Amniotic stem cell (primary cell): Measurements from ENCODE around the gene MTNR1A.
"Not testable (repeated sequence)": the region's sequence is repeated elsewhere in the genome, so short reads cannot be mapped to it uniquely, and the experiment has no call there.

ENCODE experiments used
- DNase-seq: peaks from one replicate; lab custom pipeline; 2025; lab: John Stamatoyannopoulos, UW

The MTNR1A gene

DNA sequence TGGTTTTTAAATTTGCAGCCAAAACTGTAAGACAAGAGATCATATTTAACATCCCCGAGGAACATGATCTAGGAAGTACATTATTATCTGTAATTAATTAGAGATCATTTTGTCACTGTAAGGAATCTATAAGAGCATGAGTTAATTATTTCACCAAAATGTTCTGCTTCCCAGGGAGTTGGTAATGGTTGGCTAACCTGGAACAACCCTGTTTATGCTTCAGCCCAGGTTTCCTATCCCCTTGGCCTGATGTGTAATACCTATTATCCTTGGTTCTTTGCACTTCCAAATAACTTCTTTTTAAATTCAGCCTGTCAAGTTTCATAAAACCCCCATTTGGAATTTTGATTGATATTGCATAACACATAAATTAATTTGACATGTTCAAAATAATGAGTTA lies 6.4 kb upstream of the MTNR1A start:
- no peak for DNase-seq

DNA sequence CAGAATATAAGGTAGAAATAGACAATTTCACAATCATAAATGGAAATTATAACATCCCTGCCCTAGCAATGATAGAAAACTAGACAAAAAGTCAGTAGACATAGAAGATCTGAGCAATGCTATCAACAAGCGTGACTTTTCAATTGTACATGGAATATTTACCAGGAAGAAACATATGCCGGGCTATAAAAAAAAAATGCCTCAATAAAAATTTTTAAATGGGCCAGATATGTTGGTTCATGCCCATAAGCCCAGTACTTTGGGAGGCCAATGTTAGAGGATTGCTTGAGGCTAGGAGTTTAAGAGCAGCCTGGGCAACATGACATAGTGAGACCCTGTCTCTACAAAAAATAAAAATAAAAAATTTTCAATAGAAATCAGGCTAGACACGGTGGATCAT lies 5.3 kb upstream of the MTNR1A start:
- no peak for DNase-seq

DNA sequence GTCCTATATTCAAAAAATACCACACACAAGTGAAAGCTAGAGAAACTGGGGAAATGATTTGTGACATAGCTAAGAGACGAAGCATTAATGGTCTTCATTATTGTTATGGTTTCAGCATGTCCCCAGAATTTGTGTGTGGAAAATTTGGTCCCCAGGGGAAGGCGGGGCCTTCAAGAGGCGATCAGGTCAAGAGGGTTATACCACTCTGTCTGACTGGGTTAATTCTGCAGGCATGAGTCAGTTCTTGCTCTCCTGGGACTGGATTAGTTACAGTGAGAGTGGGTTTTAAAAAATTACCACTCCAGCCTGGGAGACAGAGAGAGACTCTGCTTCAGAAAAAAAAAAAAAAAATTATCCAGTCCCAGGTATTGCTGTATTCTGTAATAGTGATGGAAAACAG lies 2.1 kb upstream of the MTNR1A start:
- DNase-seq: no peak

DNA sequence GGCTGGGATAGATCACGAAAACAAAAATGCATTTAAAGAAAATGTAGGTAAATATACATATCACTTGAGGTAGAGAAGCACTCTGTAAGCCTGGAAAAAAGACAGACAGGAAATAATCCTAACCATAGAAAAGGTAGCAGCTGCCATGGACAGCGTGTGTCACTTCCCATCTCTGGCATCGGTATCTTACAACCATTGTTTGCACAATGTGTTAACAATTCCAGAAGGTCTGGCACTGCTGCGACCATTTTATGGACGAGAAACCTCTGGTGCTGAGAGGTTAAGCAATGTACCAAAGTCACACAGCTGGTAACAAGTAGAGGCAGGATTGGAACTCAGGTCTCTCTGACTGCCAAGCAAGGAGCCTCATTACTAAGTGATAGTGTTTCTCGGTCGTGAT lies 1.7 kb upstream of the MTNR1A start:
- no peak for DNase-seq

DNA sequence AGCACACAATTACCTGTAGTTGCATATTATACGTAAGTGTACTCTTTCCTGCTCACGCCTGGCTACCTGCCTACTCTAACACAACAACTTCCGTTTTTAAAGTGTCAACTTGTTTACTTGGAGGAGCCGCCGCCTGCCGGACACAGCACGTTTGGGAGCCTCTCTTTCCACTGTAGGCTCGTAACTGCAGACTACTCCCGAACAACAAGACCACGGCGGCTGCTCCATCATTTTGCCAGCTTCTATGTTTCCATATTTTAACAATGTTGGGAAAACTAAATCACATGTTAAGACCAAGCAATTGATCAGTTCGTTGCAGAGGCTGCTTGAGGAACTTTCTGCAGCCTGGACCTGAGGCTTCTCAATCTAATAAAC lies 841 bp downstream of the MTNR1A start:
- DNase-seq: no peak

DNA sequence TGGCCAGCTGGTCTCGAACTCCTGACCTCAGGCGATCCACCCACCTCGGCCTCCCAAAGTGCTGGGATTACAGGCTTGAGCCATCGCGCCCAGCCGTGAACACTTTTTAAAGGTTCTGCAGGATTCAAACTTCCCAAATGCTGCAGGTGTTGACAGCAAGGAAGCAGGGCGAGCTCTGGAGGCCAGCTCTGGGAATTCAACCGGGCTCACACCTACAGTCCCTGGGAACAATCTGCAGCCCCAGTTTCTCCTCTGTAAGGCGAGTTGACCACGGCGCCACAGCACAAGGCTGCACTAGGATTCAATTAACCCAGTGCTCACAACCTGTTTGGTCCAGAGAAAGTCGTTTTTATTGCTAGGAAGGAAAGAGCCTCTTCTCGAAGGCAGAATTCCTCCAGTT lies 1.6 kb downstream of the MTNR1A start:
- no peak for DNase-seq

DNA sequence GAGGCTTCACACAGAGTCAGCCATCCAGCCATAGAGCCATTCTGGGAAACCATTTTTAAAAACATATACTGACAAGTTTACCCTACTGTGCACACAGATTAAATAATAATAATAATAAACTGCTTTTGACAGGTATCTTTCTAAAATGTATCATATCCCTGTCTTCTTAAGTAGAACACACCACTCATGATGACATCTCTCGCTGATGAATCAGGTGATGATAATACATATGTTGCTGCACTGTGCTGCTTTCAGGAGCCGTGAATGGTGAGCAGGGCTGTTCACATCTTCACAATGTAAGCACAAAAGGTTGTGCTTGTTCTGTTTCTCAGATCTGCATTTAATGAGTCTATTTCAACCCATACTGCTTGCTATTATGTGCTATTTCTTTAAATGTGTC lies 3.5 kb downstream of the MTNR1A start:
- no peak for DNase-seq

DNA sequence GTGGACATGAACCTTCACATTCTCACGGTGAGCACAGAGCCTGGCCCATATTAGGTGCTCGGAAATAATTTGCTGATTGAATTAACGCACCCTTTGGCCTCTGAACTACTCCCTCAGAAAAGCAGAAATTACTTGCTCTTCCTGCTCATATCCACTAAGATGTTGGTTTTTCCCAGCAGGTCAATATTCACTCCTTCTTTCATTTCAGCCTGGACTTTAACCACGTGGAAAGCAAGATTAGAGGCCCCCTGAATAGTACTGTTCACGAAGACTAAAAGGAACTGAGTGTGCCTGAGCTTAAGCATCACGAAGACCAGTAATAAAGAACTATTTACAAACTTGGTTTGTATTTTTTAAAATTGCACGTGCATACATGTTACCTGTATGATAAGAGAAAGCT lies 9.9 kb downstream of the MTNR1A start:
- DNase-seq: no peak

DNA sequence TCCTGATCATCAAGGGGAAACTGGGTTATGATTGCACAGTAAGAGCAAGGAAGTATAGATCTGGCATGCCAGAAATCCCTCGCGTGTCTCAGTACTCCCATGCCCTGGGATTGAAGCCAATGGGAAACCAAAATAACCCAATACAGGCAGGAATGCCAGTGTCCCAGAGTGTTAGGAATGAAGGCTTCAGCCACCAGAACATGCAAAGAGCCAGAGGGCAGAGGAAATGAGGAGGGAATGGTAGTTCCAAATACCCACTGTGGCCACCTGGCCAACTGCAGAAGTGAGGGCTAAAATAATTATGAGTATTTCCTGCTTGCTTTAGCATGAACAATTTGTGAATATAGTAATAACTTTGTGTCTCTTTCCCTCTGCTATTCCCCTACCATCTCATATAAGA lies 12.2 kb downstream of the MTNR1A start:
- no peak for DNase-seq

DNA sequence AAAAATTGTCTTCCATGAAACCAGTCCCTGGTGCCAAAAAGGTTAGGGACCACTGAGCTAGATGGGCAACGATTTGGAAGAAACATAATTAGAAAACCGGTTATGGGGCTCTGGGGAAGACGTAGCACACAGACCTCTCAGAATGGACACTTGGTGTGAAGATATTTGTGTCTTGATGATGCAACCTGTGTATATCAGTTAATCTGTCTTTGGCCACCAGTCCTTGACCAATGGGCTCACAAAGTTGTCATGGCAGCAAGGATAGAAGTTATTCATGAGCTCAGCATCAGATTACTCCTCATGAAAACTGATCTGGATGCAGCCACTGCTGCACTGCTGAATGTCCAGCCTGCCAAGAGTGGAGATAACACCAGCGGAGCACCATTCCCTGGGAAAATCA lies 13.6 kb downstream of the MTNR1A start:
- no peak for DNase-seq

DNA sequence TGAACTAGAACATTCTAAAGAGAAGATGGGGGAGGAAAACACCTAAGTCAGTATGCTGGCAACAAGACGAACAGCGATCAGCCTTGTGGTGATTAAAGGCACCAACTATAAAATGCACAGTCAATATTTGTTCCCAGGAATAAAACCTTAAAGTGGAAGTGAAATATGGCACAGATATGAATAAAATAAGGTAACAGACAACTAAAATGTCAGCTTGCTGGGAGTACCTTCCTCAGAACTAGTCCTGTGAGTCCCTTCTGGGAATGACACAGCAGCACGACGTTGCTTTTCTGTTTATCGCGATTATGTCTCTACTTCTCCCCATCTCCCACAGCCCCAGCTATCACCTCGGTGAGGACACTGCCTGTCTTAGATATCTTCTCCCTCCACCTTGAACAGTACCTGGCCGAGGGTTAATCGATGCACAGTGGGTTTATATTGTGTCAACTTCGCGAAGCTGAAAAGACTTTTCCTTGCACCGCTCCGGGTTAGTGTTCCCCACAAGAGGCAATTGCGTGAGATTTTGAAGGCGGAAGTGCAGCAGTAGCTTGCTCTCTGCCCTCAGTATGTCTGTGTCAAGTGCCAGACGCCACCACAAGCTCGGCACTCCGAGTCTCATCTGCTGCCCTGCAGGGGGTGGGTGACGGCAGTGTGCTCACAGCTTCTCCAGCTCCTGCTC lies 17.4 kb downstream of the MTNR1A start:
- DNase-seq: no peak

DNA sequence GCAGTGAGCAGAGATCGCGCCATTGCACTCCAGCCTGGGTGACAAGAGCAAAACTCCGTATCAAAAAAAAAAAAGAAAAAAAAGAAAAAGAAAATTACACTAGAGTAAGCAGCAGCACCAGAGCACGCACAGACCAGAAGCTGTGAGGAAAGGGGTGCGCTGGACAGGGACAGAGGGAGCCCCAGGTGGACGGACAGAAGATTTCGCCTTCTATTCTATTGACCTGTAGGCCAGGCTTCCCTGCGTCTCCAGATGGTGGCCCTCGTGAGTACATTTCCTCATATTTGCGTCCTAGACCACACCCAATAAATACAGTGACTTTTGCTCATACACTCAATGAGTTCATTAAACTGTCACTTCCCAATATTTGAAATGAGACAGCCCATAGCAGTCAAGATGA lies 19.1 kb downstream of the MTNR1A start:
- DNase-seq: no peak

DNA sequence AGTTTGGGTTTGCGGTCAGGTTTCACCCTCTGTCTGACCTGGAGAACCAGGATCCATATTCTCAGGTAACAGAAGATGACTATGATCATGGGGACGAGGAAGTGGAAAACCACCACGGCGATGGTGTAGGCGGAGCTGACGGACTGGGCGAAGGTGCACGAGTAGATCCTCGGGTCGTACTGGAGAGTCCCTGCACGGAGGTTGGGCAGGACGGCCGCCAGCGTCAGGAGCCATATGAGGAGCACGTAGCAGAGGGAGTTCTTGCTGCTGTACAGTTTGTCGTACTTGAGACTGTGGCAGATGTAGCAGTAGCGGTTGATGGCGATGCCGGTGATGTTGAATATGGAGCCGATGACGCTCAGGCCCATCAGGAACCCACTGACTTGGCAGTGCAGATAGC lies 21.3 kb downstream of the MTNR1A start:
- no peak for DNase-seq

DNA sequence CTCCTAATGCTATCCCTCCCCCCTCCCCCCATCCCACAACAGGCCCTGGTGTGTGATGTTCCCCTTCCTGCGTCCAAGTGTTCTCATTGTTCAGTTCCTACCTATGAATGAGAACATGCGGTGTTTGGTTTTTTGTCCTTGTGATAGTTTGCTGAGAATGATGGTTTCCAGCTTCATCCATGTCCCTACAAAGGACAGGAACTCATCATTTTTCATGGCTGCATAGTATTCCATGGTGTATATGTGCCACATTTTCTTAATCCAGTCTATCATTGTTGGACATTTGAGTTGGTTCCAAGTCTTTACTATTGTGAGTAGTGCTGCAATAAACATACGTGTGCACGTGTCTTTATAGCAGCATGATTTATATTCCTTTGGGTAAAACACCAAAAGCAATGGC lies 31.4 kb downstream of the MTNR1A start:
- DNase-seq: not testable (repeated sequence)

DNA sequence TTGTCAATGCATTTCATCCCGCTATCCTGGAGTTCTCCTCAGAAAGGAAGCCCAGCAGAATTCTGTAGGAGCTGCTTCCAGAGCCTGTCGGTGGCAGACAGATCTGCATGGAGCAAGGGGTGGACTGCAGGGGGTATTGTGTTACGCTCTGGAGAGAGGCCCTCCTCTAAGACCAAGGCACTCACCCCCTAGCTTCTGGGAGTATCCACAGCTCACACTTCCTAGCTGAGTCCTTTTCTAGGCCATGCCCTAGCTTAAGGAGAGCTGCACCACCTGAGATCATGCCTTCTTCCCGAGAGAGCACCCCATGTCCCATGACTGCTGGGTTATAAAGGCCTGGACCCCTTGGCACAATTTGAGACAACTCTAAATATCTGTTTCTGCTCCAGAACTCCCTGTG lies 39.1 kb downstream of the MTNR1A start:
- no peak for DNase-seq

DNA sequence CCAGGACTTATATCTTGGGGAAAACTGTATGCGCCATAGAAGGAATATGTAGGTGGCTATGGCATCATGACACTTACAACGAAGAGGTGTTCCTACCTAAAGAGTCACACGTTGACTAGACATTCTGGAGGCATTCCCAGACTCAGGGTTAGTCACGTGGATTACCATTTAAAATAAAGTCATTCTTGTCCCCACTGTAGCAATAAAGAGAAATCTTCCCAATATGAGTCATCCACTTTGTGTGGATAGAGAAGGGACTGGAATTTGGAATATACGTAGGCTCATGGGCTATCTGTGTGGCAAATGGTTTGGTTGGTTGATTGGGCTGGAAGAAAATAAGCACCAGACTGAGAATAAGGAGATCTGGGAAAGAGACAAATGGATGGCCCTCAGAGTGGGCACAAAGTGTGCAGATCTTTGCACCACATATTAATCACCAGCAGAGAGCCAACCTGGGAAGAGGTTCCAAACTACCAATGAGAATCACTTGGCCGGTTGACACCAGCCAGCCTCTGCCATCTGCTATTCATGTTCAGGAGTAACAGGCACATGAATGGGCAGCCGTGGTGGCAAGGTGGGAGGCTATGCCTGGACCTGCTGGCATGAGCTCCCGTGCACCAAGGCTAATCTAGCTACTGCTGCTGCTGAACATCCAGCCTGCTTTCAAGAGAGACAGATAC lies 41.0 kb downstream of the MTNR1A start:
- DNase-seq: no peak

DNA sequence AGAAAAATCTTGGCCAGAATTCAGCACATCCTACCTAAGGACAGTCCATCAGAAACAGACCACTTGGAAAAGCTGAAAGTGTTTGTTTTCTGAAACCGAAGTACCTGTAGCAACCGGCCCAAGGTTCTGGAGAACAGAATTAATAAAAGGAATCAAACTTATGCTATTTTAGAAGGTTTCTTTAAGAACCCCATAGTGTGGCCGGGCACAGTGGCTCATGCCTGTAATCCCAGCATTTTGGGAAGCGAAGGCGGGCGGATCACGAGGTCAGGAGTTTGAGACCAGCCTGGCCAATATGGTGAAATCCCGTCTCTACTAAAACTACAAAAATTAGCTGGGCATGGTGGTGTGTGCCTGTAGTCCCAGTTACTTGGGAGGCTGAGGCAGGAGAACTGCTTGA lies 50.6 kb downstream of the MTNR1A start:
- not testable (repeated sequence) for DNase-seq

DNA sequence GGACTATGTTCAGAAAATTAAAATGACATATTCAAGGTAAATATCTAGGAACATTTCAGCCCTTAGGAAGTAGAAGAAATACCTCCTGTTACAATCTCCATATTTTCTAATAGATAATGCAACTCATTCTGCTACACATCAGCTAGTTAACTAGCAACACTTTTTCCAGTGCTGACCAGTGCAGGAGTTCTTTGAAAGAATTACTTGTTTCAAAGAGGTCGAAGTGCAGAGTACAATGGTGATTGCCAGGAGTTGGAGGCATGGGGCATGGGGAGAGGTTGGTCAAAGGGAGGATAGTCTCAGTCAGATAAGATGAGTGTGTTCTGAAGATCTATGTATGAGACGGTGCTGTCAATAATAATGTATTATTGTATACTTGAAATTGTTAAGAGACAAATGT lies 53.1 kb downstream of the MTNR1A start:
- no peak for DNase-seq

DNA sequence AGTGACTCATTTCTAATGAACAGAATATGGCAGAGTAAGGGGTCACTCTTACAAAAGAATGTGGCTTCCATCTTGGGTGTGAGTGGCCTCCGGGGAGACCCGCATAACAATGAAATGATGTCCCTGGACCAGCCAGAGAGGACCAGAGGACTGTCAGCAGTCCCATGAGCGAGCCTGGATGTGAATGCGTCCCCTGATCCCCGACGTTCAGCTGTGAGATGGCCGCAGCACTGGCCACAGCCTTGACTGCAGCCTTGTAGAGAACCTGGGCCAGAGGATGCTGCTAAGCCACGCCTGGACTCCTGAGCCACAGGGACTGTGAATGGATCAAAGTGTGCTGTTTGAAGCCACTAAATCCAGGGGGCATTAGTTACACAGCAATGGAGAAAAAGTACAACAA lies 53.8 kb downstream of the MTNR1A start:
- DNase-seq: no peak

DNA sequence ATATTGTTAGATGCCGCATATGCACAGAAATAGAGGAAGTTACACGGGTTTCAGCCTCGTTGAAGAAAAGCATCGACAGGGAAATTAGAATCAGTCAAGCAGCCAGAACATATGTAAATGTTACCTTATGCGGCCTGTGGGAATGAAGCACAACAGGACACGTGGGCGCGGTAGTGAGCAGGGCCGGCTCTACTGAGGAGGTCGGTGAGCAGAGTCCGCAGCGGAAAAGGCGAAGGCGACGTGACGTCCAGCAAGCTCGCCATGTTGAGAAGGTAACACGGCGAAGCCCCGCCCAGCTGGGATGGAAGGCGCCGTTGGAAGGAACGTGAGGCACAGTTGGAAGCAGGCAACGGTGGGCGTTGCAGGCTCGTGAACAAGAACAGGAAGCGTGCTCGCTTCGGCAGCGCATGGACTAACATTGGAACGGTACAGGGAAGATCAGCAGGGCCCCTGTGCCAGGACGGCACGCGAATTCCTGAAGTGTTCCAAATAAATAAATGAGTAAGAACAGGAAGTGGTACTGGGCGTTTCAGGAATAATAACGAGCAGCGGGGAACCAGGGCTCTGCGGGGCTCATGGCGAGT lies 54.6 kb downstream of the MTNR1A start:
- DNase-seq: no peak

DNA sequence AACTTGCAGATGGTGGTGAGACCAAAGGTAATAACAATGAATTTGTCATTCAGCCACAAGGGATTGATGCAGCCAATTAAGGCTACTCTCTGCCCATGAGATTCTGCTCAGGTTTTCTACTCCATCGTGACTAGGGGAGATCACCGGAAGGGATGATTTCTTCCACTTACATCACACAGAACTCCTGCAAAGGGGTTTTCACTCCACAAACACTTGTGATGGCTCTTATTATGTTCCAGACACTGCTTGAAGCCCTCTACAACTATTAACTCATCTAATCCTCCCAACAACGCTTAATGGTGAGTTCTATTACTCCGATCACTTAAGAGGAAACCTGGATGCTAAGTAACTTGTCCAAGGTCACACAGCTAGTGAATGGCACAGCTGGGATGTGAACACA lies 55.9 kb downstream of the MTNR1A start:
- DNase-seq: no peak

DNA sequence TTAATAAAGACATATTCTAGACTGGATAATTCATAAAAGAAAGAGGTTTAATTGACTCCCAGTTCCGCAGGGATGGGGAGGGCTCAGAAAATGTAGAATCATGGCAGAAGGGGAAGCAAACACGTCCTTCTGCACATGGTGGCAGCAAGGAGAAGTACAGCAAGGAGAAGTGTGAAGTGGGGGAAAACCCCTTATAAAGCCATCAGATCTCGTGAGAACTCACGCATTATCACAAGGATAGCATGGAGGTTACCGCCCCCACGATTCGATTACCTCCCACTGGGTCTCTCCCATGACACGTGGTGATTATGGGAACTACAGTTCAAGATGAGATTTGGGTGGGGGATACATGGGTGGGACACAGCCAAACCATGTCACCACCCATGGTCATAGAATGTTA lies 58.3 kb downstream of the MTNR1A start:
- no peak for DNase-seq

DNA sequence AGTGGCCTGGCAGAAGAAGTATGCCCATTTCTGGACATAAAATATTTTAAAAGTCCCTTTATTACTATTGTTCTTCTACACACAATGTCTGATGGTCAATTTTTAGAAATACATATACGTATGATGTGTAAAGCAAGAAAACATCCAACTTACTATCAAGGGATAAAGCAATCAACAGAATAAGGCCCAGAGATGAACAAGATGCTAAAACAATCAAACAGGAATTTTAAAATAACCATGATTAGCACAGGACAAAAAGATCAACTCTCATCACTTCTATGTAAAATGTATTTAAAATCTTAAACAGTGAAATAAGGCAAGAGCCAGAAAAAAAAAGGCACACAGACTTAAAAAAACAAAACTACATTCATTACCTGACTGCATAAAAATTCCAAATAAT lies 60.9 kb downstream of the MTNR1A start:
- no peak for DNase-seq

DNA sequence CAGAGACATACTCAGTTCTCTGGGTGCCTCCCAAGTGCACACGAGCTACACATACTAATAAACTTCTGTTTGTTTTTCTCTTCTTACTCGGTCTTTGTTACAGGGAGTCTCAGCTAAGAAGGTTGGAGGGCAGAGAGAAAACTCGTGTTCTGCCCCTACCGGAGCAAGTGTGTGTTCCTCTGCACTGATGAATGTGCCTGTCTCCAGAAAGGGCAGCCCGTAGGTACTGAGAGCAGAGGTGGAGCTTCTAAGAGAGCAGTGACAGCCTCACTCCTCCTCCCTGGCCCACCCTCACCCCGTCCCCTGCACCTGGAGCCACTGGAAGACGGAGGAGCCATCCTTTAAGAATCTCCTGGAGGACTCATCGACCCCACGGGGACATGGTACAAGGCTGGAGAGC lies 67.6 kb downstream of the MTNR1A start:
- DNase-seq: no peak
